AG09319 (cell line): ENCODE measurements around the gene GEMIN7.

Source experiments
- DNase-seq: peaks from one replicate; pipeline ENCODE4 v3.0.0-alpha.2; 2010; ENCODE audit warnings: low read depth; ENCODE audit errors: extremely low read depth
- TF ChIP-seq, protein P1 (sequence below): IDR thresholded peaks from 2 replicates; pipeline ENCODE4 v1.5.1; 2011; ENCODE audit warnings: low read depth, mild to moderate bottlenecking, inconsistent platforms, low read length, moderate library complexity

The GEMIN7 gene

DNA sequence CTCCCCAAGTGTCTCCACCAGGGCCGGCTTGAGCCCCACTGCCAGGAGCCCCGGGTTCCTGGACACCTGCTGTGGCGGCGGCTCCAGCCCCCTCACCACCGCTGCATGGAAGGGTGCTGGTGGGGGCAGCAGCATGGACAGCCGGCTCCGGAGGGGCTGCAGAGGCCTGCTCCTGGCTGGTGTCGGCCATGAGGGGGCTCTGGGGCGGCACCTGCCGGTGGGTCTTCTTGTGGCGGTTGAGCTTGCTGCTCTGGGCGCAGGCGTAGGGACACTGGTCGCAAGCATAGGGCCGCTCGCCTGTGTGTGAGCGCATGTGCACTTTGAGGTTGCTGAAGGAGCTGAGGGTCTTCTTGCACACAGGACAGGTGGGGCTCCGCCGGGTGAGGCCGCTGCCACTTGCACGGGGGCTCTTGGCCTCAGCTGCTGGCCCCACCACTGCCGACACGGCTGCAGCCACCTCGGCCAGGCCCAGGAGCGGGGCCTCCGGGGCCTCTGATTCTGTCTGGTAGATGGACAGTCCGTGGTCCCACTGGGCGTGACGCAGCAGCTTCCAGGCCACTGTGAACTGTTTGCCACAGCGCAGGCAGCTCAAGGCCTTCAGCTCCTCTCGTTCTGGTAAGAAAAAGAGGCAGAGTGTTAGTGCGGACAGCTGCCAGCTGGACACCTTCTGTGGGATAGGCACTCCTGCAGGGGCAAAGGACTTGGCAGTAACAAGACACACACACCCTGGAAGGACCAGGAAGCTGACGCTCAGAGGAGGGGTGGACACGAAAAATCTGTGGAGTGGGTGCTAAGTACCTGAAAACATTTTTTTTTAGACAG is 6.9 kb upstream of the GEMIN7 start:
- no peak for DNase-seq
- TF ChIP-seq, protein P1, sequence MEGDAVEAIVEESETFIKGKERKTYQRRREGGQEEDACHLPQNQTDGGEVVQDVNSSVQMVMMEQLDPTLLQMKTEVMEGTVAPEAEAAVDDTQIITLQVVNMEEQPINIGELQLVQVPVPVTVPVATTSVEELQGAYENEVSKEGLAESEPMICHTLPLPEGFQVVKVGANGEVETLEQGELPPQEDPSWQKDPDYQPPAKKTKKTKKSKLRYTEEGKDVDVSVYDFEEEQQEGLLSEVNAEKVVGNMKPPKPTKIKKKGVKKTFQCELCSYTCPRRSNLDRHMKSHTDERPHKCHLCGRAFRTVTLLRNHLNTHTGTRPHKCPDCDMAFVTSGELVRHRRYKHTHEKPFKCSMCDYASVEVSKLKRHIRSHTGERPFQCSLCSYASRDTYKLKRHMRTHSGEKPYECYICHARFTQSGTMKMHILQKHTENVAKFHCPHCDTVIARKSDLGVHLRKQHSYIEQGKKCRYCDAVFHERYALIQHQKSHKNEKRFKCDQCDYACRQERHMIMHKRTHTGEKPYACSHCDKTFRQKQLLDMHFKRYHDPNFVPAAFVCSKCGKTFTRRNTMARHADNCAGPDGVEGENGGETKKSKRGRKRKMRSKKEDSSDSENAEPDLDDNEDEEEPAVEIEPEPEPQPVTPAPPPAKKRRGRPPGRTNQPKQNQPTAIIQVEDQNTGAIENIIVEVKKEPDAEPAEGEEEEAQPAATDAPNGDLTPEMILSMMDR, result no peak

- DNase-seq, result no peak
- TF ChIP-seq, protein P1, result no peak
These were observed 4.2 kb upstream of the GEMIN7 start for GRCh38 chr19:45074744-45075300.

DNA sequence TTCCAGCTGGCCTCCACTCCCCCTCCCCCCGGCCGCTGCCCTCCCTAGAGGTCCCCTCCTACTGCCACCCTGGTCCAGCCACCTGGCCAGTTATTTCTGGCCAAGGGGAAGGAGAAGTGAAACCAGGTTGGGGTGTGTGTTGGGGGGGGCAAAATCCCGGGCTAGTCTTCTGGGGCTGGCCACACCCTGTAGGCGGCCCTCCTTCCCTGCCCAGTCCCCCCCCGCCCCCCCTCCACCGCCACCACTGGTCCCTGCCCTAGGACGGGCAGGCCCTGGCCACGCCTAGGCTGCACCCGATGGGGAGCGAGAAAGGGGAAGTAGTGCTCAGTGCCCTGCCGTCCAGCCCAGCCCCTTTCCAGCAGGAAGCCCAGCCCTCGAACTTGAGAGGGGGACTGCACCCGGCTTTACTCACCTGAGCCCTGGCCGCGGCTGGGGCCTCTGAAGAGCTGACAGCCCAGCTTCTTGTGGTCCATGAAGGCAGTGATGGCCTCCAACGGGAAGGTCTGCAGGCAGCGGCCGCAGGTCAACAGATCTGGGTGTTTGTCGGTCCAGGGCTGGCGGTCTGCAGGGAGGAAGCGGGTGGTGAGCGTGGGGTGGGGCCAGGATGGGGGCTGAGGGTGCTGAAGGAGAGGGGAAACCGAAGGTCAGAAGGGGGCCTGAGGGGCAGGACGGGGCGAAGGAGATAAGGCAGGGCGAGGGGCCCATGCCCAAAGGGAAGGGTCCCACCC is 3.6 kb upstream of the GEMIN7 start:
- TF ChIP-seq, protein P1, result no peak
- no peak for DNase-seq

GRCh38 chr19:45076029-45076850 is 2.8 kb upstream of the GEMIN7 start, which contains the start of gene ZNF296:
Gene ZNF296 (minus strand): TSS chr19:45076478. CDS start chr19:45076373, 105 bp downstream.
- DNase-seq, result no peak
- TF ChIP-seq, protein P1, result no peak

DNA sequence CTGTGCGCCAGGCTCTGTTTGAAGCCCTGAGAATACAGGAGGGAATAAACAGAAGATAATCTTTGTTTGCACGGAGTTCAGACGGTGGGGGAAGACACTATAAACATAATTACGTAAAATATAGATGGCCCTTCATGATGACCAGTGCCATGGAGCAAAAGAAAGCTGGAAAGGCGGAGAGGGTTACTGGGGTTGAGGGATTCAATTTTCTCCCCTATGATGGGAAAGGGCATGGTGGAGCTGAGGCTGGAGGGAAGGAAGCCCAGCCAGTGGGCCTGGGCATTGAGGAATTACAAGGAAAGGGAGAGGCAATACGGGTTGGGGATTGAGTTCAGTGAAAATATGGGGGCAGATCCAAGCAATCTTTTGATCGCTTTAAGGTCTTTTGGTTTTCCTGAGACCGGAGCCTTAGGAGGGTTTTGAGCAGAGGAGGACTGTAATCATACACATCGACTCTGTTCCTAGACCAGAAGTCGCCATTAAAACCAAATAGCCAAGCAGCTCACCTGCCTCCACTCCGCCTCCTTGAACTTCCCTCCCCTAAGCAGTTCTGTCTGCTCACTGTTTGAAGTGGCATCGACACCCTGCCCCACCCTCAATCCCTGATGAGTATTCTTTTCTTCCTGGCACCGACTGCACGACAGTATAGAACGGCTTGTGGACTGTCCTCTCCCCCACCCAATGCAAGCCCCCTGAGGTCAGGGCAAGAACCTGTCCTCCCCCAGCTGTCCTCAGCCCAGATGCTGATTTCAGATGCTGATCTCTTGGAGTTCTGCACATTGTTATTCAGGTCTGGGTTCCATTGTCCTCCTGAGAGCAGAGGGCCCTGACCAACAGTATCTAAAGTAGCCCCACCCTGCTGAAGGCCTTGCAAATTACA is 2.0 kb upstream of the GEMIN7 start:
- TF ChIP-seq, protein P1, result no peak
- no peak for DNase-seq

GRCh38 chr19:45078390-45079062 is 534 bp upstream of the GEMIN7 start:
- DNase-seq, result no peak
- TF ChIP-seq, protein P1, result no peak
